HG03442 (cell line): Measurements from ENCODE around the gene EID3.

ENCODE experiments used
- ATAC-seq: cut with Tn5 transposase; IDR thresholded peaks from one replicate; pipeline ENCODE4 v1.9.1; 2021; ENCODE audit warnings: mild to moderate bottlenecking, moderate library complexity; ENCODE audit not compliant: unreplicated experiment

EID3 gene

DNA sequence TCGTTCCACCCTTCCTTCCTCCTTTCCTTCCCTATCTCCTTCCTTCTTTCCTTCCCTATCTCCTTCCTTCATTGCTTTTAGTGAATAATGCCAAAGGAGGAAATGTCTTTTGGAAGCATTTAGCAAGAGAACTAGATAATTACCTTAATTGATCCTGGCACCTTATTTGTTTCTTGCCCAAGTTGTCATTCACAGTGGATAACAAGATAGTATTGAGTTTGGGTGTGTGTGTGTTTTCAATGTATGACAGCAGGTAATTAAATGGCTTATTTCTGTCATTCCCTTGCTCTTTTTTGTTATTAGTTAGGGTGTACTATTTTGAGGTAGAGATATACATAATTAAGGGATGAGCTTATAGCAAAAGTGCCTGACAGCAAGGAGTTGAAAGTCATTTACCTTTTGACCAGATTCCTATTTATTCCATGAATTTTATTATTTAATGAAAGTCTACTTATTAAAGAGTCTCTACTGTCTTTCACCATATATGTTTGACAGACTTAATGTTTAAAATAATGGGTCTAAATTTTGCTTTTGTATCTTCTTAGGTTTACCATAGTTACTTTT is 30.2 kb downstream of the EID3 start:
- no peak for ATAC-seq

DNA sequence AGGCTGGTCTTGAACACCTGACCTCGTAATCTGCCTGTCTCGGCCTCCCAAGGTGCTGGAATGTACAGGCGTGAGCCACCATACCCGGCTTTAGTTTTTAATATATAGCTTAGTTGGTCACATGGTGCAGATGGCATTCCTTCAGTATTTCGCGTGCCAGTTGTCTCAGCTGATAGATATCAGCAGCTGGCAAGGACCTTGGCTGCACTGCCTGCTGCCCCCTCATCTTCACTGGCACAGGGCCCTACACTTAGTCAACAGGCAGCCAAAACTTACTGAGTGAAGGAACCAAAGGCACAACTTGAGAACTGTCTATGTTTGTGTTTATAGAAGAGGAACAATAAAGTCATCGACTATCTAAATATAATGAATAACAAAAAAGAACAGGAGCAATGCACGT is 31.0 kb downstream of the EID3 start:
- no peak for ATAC-seq

DNA sequence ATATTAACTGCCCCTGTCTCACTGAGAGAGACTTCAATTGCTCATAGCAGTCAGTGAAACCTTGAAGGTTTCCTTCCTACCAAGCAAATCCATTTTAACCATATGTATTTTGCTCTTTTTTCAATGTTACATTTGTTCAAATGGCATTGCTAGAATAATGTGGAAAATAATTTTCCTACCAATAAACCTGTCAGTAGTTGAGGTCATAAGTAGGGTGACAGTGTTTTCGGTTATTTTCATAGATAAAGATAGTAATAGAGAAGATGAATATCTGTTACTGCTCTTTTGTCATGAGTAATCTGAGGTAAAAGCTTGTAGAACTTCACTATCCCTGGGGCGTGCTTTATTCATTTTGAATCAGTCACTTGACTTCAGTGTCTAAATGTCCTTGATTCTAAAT is 32.6 kb downstream of the EID3 start:
- ATAC-seq = no peak

DNA sequence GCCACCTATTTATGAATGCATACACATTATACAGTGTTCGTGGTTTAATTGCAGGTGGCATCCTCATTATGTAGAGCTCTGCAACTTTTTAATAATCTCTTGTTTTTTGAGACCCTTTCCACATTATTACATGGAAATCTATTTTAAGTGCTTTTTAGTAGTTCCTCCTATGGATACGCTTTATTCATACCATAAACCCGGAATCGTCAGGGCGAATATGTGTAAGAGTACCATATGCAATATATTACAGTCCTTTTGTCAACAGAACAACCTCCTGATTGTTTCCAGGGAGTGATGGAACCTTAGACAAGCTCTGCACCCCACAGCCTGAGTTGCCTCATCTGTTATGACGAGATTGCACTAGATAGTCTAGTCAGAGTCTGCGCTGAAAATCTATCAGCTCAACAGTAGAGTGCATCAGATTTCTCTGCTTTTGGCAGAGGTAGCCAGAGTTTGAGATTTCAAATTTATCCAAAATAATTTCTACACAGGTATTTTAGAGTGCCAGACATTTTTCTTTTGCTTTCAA is 33.6 kb downstream of the EID3 start:
- ATAC-seq = no peak

DNA sequence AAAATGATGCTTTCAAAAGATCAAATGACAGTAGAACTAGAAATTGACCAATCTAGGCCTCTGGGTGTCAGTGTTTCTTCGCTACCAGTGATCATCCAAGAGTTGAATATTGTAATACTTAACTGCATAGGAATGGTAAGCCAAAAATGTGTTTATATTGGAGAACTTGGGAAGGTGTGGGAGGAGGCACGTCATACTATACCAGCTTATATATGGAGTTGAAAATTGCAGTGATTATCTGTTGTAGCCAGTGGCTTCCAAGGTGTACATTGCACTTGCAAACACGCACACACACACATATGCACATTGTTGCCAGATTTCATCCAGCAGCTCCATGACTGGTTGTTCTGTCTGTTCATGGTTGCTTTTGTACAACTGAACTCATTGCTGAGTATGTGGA is 36.1 kb downstream of the EID3 start:
- ATAC-seq = no peak

DNA sequence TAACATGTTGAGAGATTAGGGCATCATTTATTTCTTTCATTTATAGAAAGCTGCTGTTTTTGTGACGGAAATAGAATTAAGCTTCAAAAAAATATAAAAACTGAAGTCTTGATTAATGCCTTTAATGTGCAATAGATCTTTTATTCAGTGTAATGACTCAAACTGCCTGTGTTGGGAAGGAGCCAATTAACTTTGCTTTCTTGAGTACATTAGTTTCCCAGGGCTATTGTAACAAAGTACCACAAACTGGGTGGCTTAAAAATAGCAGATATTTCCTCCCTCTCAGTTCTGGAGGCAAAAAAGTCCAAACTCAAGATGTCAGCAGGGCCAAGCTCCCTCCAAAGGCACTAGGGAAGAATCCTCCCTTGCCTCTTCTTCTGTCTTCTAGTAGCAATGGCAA is 36.6 kb downstream of the EID3 start:
- ATAC-seq = no peak

DNA sequence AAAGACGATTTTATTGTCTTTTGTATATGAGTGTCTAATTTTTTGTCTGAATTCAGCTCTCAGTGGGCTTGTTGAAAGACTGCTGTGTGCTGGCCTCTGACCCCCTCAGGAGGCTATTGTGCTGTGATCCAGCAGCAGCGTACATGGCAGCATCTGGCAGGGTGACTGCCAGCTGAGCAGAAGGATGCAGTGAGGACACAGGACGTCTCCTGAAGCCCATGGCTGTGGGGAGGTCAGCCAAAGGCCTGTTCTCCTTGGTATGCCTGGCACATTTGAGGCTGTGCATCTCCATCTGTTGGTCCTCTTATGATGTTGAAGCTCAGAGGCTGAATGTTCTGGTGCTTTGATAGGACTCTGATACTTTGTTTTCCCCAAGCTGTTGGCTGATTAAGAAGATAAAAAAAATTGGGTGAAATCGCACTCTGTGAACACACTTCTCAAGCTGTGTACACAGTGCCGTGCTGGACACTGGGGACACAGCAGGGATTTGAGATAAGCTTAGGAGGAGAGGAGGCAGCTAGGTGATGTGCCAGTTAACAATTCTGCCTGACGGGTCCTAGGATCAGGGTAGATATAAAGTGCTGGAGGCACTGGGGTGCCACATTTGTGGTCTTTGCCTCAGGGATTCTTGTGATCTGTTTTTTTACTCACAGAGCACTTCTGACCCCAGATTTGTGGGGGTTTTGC is 37.5 kb downstream of the EID3 start:
- no peak for ATAC-seq

DNA sequence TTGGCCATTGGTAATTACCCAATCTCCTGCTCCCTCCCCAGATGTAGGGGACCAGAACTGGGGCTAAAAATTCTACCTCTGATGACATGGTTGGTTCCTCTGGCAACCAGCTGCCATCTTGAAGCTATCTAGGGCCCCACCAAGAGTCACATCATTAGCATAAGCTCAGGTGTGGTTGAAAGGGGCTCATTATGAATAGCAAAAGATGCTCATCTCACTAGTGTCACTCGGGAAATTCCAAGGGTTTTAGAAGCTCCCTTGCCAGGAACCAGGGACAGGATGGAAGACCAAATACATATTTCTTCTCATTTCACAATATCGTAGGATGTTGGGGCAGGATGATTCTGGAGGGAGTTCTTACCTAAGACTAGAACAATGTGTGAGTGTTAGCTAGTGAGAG is 38.6 kb downstream of the EID3 start:
- ATAC-seq = no peak

DNA sequence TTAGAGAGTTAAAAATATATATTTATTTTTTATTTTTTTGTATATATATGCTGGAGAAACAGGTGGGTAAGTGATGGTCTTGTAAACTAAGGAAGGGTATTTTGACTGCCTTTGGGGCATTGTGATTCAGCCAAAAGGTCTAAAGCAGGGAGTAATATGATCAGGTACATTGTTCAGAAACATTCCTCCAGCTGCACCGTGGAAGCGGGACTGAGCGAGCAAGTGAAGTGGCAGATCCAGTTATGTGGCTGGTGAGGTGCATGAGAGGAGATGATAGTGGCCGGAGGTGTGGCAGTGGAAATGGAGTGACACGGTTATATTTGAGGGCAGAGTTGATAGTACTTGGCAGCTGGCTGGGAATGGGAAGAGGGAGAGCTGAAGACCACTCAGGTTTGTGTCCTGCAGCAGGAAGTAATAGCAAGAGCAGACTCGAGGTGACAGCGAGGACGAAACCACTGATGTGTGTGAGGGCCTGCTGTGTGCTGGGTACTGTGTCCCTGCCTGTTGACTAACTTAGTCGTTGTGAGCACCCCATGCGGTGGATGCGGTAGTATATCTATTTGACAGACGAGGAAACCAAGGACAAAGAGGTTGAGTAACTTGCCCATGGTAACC is 39.2 kb downstream of the EID3 start:
- no peak for ATAC-seq

DNA sequence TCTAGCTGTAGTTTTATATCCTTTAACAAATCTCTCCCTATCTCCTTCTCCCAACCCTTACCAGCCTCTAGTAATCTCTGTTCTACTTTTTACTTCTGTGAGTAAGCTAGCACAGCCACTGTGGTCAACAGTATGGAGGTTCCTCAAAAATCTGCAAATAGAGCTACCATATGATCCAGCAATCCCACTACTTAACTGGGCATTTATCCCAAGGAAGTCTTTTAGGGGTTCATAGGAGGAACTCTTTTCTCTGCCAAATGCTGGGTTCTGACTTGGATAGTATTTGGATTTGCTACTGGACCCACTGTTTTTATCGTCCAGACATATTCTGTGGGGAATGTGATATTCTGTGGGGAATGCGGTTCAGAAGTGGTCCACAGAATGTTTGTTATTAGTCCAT is 41.1 kb downstream of the EID3 start:
- ATAC-seq = no peak

DNA sequence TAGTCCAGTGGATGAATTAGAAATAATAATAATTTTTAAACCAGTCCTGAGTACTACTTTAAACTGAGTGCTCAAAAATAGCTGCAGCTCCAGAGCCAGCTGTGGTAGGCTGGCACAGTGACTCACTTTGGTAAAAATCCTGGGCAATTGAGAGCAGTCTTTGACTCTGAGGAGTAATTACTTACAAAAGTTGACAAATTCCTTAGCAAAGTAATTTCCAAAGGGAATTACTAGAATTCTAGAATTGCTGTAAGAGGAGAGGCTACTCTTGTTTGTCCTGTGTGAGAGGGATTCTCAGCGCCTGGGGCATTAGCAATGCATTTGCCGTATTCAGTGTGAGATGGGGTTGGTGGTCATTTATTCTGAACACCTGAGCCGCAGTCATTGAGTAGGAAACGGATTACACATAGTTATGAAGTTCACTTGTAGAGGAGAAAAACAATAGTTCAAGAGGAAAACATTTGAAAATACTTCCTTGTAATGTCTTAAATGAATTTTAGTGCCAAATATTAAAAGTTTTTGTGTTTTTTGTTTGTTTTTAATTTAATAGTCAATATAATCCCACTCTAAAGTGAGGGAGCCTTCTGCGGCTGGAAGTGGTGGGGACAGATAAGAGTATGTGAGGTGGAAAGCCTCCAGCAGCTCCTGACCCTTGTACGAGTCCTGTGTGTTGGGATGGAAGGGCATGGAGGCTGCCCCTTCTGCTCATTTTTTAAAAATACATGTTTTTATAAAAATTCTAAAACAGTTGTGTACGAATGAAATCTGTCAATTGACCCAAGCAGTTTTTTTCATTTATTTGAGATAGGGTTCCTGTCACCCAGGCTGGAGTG is 41.9 kb downstream of the EID3 start:
- ATAC-seq = no peak

DNA sequence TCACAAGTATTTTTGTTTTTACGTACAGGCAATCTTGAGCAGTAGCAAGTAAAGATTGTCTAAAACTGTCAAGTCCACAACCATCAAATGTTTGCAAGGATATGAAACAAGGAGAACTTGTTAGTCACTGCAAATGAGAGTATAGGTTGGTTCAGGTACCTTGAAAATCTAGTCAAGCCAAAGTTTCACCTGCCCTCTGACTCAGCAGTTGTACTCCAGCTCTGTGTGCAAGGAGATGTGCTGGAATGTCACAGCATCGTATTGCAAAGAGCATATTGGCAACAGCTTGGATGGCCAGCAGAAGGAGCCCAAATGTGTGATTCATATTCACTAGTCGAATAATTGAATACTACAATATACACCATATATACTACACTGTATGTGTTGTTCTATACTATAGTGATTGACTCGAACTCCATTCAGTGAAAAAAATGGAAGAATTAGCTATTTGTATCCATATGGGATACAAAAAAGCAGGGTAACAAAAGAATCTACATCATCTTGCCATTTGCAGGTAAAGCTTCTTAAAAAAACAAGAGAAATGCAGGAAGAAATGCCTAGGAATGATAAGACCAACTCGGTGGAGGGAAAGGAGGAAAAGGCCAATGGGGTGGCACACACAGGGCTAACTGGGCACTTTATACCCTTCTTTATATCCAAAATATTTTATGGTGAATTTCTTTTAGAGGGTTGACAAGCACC is 44.0 kb downstream of the EID3 start:
- ATAC-seq = no peak

DNA sequence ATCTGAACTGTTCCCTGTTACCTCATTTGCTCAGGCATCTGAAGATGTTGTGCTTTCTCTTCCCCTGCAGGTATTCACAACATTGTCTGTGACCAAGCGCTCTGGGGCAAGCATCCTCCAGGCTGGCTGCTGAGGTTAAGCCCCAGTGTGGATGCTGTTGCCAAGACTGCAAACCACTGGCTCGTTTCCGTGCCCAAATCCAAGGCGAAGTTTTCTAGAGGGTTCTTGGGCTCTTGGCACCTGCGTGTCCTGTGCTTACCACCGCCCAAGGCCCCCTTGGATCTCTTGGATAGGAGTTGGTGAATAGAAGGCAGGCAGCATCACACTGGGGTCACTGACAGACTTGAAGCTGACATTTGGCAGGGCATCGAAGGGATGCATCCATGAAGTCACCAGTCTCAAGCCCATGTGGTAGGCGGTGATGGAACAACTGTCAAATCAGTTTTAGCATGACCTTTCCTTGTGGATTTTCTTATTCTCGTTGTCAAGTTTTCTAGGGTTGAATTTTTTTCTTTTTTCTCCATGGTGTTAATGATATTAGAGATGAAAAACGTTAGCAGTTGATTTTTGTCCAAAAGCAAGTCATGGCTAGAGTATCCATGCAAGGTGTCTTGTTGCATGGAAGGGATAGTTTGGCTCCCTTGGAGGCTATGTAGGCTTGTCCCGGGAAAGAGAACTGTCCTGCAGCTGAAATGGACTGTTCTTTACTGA is 44.9 kb downstream of the EID3 start:
- ATAC-seq = no peak

DNA sequence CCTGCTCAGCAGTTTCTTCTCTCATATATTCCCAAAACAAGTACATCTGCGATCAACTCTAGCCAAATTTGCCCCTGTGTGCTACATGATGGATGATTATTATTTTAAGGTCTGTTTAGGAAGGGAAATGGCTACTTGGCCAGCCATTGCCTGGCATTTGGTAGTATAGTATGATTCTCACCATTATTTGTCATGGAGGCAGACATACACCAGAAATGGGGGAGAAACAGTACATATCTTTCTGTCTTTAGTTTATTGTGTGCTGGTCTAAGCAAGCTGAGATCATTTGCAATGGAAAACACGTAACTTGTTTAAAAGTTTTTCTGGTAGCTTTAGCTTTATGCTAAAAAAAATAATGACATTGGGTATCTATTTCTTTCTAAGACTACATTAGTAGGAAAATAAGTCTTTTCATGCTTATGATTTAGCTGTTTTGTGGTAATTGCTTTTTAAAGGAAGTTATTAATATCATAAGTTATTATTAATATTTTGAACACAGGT is 45.5 kb downstream of the EID3 start:
- no peak for ATAC-seq

DNA sequence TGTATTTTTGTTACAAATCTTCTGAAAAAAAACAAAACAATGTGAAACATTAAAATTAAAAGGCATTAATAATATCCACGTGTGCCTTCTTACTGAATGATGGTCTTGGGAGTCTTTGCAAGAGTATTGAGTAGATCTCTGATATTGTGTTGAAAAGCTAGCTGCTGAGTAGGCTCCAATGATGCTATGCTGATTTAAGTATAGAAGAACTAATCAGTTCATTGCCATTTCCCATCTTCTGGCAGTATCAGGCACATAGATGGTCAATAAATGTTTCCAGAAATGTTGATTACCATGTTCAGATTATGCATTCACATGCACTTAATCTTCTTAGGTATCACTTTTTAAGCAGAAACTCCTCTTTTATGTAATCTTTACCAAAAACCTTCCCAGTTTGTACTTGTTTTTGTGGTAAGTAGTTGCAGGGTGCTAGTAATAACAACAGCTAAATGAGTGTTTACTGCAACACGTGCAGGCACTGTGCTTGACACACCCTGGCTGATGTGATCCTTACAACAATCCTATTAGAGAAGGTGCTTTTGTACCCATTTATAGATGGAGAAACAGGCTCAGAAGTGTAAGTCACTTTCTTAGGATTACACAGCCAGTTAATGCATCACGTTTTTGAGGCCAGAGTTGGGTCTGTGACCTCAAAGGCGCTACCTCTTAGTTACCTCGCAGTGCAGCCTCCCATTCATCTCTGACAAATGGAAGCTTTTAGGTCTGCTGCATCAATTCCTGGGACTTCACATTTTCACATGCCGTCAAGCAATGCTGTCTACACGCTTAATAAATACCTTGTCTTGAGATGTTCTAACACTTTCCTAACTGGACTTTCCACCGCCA is 46.9 kb downstream of the EID3 start:
- ATAC-seq = no peak

DNA sequence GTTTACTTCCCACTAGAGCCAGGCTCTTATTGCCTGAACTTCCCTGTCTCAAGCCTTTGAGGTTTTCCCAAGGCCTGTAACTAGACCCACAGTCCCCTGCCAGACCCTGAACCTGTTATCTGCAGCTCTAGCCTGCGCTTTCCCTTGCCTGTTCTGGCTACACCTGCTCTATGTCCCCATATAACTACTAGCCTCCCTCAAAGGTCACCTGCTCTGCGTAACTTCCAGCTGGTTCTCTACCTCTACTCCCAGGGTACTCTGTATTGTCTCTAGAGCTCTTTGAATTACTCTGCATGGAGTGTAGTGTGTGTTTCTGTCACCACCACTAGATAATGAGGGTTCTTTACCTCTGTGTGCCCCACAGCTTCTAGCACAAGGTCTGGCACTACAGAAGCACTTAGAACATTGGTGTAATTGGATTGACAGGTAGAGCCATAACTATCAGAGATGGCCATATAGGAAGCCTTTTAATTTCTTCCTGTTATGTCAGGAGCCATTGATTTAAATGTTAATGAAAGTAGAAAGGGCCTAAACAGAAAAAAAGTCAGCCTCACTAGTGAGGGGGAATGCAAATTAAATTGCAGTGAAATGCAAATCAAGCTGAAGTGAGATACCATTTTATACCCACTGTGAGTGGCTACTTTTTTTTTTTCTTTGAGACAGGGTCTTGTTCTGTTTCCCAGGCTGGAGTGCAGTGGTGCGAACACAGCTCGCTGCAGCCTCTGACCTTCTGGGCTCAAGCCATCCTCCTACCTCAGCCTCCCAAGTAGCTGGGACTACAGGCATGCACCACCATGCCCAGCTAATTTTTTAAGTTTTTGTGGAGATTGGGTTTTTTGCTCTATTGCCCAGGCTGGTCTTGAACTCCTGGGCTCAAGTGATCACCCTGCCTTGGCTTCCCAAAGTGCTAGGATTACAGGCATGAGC is 47.8 kb downstream of the EID3 start:
- no peak for ATAC-seq

DNA sequence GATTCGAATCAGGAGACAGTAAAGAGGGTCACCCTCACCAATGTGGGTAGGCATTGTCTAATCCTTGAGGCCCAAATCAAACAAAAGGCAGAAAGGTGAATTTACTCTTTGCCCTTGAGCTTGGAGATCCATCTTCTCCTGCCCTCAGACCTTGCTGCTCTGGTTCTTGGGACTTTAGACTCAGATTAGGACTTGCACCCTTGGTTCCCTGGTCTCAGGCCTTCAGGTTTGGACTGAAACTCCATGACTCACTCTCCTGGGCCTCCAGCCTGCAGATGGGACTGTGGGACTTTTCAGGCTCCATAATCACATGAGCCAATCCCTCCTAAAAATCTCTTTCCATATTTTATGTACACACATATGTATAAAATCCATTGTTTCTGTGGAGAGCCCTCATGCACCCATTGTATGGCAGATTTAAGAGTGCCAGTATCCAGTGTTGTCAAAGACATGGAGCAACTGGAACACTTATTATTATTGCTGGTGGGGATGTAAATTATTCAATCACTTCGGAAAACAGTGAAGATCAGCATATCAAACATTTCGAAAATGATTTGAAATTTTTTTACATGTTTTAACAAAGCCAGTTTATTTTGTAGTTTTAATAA is 48.7 kb downstream of the EID3 start:
- no peak for ATAC-seq
